Psoas muscle (tissue), 8 donors: ENCODE data around the gene HYOU1. TPM values are rescaled to one million over a fixed set of nuclear protein-coding genes. Genes with fewer than 3 reads are reported as not detected.

Experiments used
- ATAC-seq, 4 donors: fragments of 200-7000 bp; cut with Tn5 transposase; one replicate each; pipeline ENCODE4 v1.9.1; 2020; ENCODE audit warnings: moderate library complexity in 3 of 4, mild to moderate bottlenecking in 2 of 4
- DNase-seq, 2 donors: peaks; one replicate each; pipeline ENCODE4 v3.0.0-alpha.2; 2020
- H3K27ac ChIP-seq: fragments of 200-600 bp; one replicate; pipeline ENCODE4 v1.8.0; 2022
- H3K27me3 ChIP-seq, 3 donors: fragments of 200-600 bp in 1 of 3; one replicate each; pipeline versions ENCODE4 v1.6.1 to v1.8.0; 2013 to 2022; ENCODE audit warnings: low read length in 2 of 3, mild to moderate bottlenecking in 2 of 3, moderate library complexity in 1 of 3; ENCODE audit not compliant: insufficient read depth in 3 of 3
- H3K36me3 ChIP-seq, 2 donors: fragments of 200-600 bp in 1 of 2; one replicate each; pipeline versions ENCODE4 v1.6.1 to v1.8.0; 2013 to 2022; ENCODE audit warnings: low read depth in 1 of 2, mild to moderate bottlenecking in 1 of 2, moderate library complexity in 1 of 2; ENCODE audit not compliant: insufficient read depth in 1 of 2
- H3K4me1 ChIP-seq: fragments of 200-600 bp; one replicate; pipeline ENCODE4 v1.8.0; 2022
- H3K4me3 ChIP-seq: fragments of 200-600 bp; one replicate; pipeline ENCODE4 v1.8.0; 2022; ENCODE audit warnings: mild to moderate bottlenecking
- H3K9me3 ChIP-seq: fragments of 200-600 bp; one replicate; pipeline ENCODE4 v1.8.0; 2022
- WGBS, 3 donors: extraction: QIAGEN DNeasy Blood & Tissue Kit; methylation state at CpG; one replicate each; pipeline versions ENCODE4 v1.1.6 to v1.1.7; 2013; 5-methylcytosine and 5-hydroxymethylcytosine counted together
- intact Hi-C, 2 donors: fragments of 100-400 bp; cut with DNase I; formaldehyde crosslinking; loops; one replicate each; pipeline versions ENCODE4 v1.11.0 to v1.14.2; 2022
- polyA plus RNA-seq, 3 donors: library from polyadenylated mRNA; stranded (reverse); fragments of 200-250 nt; gene quantifications; one replicate each; pipeline ENCODE4 v1.2.3, GENCODE V29; 2013
- total RNA-seq, 4 donors: library from RNA; stranded (reverse); fragmentation: NEBNext Ultra II Directional in 2 of 4; extraction: Animal tissue kit (Norgen Biotek cat#: 25700) in 2 of 4; gene quantifications; one replicate each; pipeline versions ENCODE4 v1.2.1 to v1.2.4, GENCODE V29; 2021 to 2023
- TF ChIP-seq, protein P1 (sequence below): fragments of 200-600 bp; IDR thresholded peaks from one replicate; pipeline ENCODE4 v1.8.0; 2022; ENCODE audit warnings: antibody characterized with exemption
- donor health status: healthy with polysubstance abuse.
- donor health status: DM: no; HTN: no; CAD: no; lungs with moderate emphysema.
- donor health status: Bipolar disorder and iron deficiency.
- donor health status: healthy.
- donor health status: DM: yes; HTN: yes; CAD: no.
- donor health status: DM: no; HTN: no; CAD: no.
- donor health status: DM: no; HTN: no; CAD: no.
- donor health status: DM: yes; HTN: yes; CAD: no.

Gene HYOU1
- total and polyA plus RNA-seq, 7 donors = 21.2 to 46.2 (median 31.0) TPM

DNA sequence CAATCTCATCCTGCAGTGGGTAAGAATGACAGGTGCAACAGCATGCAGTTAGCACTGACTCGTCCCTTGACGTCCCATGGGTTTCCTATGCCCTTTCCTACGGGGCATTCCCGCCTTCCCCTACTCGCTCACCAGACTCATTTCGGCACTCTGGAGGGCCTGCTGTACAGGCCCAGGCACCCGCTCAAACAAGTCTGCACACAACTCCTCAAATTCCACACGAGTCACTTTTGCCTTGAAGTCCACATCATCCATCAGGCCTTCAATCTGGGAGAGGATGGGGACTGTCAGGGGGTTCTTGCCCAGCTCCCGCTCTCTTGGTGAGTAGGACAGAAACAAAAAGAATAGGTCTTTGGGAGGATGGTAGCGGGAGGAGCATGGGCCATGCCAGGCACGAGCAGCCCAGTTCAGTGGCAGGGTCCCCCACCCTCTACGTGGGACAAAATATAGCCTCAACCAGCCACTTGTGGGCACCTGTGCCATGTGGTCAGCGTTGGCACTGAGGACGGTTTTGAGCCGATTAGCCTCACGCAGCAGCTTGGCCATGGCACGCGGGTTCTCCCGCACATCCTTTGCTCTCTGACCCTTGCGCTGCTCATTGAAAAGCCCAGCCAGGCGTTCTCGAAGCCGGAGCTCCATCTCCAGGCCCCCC lies 4.7 kb downstream of the HYOU1 start:
- Histone ChIP-seq H3K4me1 (peaks cover 10% of the 10 kb centered on the region), H3K36me3 (peaks cover 10 to 81% of the 10 kb centered on the region in 2 donors), H3K27me3 (no peaks in the 10 kb centered on the region), H3K4me3 (no peak overlapping the region), H3K9me3 (no peaks in the 10 kb centered on the region), H3K27ac (no peak overlapping the region)
- ATAC-seq = no peak
- intact Hi-C loops = no loop called here
- TF ChIP-seq, protein P1, sequence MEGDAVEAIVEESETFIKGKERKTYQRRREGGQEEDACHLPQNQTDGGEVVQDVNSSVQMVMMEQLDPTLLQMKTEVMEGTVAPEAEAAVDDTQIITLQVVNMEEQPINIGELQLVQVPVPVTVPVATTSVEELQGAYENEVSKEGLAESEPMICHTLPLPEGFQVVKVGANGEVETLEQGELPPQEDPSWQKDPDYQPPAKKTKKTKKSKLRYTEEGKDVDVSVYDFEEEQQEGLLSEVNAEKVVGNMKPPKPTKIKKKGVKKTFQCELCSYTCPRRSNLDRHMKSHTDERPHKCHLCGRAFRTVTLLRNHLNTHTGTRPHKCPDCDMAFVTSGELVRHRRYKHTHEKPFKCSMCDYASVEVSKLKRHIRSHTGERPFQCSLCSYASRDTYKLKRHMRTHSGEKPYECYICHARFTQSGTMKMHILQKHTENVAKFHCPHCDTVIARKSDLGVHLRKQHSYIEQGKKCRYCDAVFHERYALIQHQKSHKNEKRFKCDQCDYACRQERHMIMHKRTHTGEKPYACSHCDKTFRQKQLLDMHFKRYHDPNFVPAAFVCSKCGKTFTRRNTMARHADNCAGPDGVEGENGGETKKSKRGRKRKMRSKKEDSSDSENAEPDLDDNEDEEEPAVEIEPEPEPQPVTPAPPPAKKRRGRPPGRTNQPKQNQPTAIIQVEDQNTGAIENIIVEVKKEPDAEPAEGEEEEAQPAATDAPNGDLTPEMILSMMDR = no peak
- no peak for DNase-seq
- 86 to 93% (median 88%) methylated on average over 23 of the region's 23 CpGs for WGBS, 3 donors

DNA sequence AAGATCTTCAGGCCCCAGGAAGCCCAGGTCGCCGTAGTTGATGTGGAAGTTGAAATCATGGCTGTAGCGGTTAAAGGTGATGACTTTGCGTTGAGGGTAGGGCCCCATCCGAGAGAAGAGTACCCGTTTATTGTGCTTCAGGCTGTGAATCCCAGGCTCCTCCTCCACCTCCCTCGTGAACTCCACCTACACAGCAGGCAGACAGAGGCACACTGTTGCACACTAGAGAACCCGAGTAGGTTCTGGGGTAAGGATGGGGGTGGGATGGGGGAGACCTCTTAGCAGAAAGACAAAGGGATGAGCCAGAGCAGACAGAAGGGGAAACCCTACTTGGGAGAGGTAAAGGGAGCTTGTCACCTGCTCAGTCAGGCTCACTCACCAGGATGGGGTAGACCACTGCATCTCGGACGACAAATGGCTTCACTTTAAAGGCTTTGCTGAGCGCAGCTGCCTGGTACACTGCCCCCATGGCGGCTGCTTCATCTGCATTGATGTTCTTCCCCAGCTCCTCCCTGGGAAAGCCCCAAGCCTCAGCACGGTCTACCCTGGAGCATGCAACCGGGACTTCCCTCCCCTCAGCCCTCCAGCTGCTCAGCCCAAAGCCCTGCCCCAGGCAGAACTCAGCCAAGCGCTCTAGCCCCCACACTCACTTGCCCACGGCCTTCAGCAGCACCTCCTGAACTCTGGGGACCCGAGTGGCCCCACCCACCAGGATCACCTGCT lies 5.4 kb downstream of the HYOU1 start:
- Histone ChIP-seq H3K27me3 (no peaks in the 10 kb centered on the region), H3K4me1 (peaks cover 10% of the 10 kb centered on the region), H3K27ac (no peak overlapping the region), H3K9me3 (no peaks in the 10 kb centered on the region), H3K36me3 (peaks cover 12 to 88% of the 10 kb centered on the region in 2 donors), H3K4me3 (no peak overlapping the region)
- no peak for ATAC-seq
- WGBS, 3 donors = 82 to 84% (median 83%) methylated on average over 17 of the region's 17 CpGs
- no peak for DNase-seq
- intact Hi-C loops = no loop called here
- TF ChIP-seq, protein P1 = no peak

DNA sequence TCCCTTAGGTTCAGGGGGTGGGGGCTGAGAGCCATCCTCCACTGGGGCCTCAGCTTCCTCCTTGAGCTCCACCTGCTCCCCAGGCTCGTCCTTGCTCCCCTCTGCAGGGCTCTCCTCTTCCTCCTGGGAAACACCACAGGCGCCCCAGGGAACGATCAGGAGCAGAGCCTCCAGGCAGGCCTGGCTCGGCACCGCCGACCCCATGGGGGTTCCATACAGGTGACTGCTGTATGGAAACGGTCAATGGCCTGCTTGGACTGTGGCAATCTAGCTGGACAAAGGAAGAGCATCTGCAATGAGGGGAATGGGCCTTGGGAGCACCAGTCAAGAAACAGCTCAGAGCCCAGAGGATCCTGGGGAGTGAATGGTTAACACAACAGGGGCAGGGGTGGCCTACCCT lies 7.9 kb downstream of the HYOU1 start:
- H3K4me3 ChIP-seq = no peak overlapping the region
- H3K27me3 ChIP-seq = no peaks in the 10 kb centered on the region
- no peak overlapping the region for H3K27ac ChIP-seq
- H3K9me3 ChIP-seq = no peaks in the 10 kb centered on the region
- ATAC-seq = no peak
- DNase-seq = no peak
- WGBS, 3 donors = 91 to 95% (median 92%) methylated on average over 7 of the region's 7 CpGs
- H3K4me1 ChIP-seq = no peaks in the 10 kb centered on the region
- H3K36me3 ChIP-seq = peaks cover 9 to 99% of the 10 kb centered on the region in 2 donors
- TF ChIP-seq, protein P1 = no peak
- intact Hi-C loops = no loop called here

DNA sequence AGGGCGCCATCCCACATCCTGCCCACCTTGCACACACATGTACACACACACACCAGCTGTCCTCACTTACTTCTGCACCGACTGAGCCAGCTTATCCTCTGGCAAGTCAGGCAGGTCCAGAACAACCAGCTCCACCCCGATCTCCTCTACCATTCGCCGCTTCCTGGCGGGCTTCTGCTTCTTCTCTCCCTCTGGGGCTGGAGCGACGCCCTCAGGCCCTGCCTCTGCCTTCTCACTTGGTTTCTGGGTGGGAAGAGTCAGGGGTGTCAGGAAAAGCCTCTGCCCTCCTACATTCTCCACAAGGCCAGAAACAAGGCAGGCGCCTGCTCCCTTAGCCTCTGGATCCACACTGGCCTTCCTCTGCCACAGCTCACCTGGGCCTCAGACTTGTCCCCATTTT lies 8.4 kb downstream of the HYOU1 start:
- WGBS, 3 donors = 94 to 95% (median 95%) methylated on average over 9 of the region's 9 CpGs

More for the DNA sequence above, 8.4 kb downstream of the HYOU1 start:
- ATAC-seq (no peak), DNase-seq (no peak)
- Histone ChIP-seq H3K9me3 (no peaks in the 10 kb centered on the region), H3K4me1 (no peaks in the 10 kb centered on the region), H3K27me3 (no peaks in the 10 kb centered on the region), H3K36me3 (peaks cover 6 to 95% of the 10 kb centered on the region in 2 donors), H3K4me3 (no peak overlapping the region), H3K27ac (no peak overlapping the region)
- TF ChIP-seq, protein P1 = no peak
- intact Hi-C loops = no loop called here
